ENCODE results near the gene DNAH2.

DNA sequence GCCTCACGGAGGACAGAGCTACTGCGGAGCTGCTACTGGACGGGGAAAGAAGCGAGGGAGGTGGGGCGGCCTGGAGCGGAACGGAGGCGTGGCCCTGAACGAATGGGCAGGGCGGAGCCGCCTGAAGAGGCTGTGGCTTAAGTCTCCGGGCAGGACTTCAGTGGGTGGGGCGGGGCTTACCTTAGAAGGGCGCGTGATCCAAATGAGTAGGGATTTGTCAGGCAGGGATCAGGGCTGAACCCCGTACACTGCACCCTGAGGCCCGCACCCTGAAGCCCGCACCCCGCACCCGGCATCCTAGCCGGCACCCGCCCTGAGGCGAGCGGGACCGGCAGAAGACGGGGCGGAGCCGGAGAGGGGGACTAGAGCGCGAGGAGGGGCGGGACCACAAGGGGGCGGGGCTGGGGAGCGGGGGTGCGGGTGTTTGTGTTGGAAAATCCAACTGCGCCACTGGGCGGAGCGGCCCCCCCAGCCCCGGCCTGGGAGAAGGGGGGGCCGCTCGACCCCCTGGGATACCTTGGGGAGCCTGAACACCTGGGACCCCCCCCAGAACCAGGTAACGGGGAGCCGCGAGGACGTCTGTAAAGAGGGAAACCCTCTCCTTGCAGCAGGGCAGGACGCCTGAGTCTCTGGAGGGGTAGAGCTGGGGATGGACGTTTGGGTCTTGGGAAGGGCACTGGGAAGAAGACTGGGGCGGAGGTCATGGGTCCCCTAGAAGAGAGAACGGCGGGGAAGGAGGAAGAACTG is 116.4 kb downstream of the DNAH2 start, which contains the start of gene KDM6B:
- TF ChIP-seq HDGF (IDR thresholded peaks at IDR 0.05; ENCODE audit: borderline replicate concordance) (no peak), SUZ12 (IDR thresholded peaks at IDR 0.05) (no peak), TARDBP (IDR thresholded peaks at IDR 0.05) (no peak), FOXM1 (IDR thresholded peaks at IDR 0.05; ENCODE audit: borderline replicate concordance) (no peak), ZNF384 (IDR thresholded peaks at IDR 0.05) (no peak), NFRKB (IDR thresholded peaks at IDR 0.05) (no peak), ARNT (IDR thresholded peaks at IDR 0.05) (no peak)
- TF ChIP-seq, protein P1, sequence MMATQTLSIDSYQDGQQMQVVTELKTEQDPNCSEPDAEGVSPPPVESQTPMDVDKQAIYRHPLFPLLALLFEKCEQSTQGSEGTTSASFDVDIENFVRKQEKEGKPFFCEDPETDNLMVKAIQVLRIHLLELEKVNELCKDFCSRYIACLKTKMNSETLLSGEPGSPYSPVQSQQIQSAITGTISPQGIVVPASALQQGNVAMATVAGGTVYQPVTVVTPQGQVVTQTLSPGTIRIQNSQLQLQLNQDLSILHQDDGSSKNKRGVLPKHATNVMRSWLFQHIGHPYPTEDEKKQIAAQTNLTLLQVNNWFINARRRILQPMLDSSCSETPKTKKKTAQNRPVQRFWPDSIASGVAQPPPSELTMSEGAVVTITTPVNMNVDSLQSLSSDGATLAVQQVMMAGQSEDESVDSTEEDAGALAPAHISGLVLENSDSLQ (IDR thresholded peaks at IDR 0.05), result no peak

All from HEK293T (cell line).